HUDEP-2 (cell line): ENCODE data around the gene ALX3.
"Not testable (repeated sequence)": the region's sequence is repeated elsewhere in the genome, so short reads cannot be mapped to it uniquely, and the experiment has no call there.

ENCODE experiments used
- DNase-seq, 76 experiments: peaks; one replicate each; lab custom pipeline; 2025; ENCODE audit not compliant: unreplicated experiment in 76 of 76; lab: John Stamatoyannopoulos, UW

Gene ALX3

GRCh38 chr1:110089561-110090275 lies 19.2 kb upstream of the ALX3 start:
- DNase-seq = no peak

DNA sequence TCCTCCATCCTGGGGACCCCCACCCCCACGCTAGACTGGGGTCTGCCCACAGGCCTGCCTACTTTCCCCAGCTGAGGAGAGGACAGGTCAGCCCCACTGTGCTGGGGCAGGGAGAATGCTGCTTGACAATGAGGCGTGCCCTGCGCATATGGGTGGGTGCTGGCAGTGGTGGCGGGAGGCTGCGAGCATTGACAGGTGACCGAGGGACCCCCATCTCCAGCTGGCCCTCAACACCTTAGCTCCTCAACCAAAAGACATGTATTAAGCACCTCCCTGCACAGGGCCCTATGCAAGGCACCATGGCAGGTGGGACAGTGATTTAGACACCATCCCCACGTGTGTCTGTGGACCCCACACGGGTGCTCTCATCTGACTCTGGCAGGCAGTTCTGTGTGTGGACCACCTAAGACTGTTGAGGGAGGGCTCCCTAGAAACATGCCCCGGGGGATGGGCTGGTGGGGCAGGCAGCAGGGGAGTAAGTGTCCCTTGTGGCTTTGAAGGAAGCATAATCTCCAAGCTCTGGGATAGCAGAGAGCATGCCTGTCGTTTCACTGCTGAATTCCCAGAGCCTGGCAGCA lies 18.4 kb upstream of the ALX3 start:
- no peak for DNase-seq

GRCh38 chr1:110087812-110088738 lies 17.6 kb upstream of the ALX3 start:
- DNase-seq = peak in 39 of 76 experiments; percentile 2 to 65 (median 31)

- DNase-seq = no peak
Measured at GRCh38 chr1:110086961-110087360, 16.5 kb upstream of the ALX3 start.

DNA sequence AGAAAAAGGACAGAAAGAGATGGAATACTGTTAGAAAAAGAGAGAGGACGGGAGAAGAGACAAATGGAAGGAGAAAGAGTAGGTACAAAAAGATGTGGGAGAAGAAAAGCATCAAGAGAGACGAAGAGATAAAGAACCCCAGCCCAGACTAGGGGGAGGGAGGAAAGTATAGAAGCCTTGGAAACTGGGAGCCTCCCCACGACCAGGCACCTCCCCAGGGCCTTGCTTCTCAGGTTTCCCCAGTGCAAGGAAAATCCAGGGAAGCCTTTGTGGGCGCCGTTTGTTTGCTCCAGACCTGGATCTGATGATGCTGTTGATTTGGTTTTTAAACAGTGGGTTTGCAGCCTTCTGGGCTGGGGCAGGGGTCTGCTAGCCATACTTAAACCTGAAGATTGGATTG lies 15.2 kb upstream of the ALX3 start:
- DNase-seq = no peak

DNA sequence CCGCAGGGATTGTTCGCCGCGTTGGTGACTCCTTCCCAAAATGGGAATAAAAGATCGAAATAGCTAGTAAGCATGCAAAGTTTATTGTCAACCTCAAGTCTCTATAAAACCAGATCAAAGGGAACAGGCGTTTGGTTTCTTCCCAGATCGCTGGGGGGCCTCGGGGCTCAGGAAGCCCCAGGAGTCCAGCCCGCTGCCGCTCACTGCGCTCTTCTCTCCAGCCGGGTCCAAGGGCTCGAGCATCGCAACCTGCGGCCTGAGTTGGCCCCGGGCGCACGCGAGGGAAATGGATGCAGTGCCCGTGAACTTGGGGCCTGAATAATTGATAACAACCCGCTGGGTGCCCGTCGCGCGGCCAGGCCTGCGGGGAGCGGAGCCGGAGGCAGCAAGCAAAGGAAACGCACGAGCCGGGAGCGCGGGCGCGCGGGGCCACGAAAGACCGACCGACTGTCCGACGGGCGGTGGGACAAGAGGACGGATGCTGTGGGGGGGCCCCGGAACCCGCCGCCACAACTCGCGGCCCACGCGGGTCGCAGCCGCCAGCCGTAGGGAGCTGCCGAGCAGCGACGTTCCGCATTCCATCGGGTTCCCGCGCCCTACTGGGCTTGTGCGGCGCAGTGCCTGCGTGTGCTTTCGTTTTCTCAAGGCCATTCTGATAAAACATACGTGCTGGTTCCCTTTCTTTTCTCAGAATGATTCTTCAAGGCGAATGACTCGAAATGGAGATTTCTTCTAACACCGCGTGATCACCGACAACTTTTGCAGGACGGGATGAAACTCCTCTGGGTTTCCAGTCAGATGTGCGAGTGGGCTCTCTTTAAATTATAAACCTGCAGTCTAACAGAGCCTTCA lies 14.0 kb upstream of the ALX3 start:
- no peak for DNase-seq

GRCh38 chr1:110083866-110084226 lies 13.4 kb upstream of the ALX3 start:
- DNase-seq = no peak

- no peak for DNase-seq
Measured at GRCh38 chr1:110083061-110083865, 12.8 kb upstream of the ALX3 start.

DNA sequence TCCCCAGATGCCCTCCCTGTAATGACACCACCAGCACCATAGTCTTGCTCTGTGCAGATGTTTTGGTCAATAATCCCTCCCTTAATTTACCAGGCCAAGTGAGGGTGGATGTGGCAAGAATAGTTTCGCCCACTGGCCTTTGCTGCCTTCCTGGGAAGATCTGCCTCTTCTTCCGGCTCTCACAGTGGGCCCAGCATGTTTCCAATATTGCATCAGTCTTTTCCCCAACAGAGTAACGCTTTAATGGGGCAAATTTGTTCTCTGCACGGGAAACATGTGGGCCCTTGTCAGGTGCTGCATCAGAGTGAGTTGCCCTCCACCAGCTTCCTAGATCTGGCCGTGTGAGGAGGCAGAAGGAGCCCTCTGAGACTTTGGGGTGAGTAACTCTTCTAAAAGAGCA lies 12.0 kb upstream of the ALX3 start:
- no peak for DNase-seq

- no peak for DNase-seq
Measured at GRCh38 chr1:110081061-110081460, 10.6 kb upstream of the ALX3 start.

- DNase-seq = not testable (repeated sequence)
Measured at GRCh38 chr1:110079995-110080394, 9.5 kb upstream of the ALX3 start.

DNA sequence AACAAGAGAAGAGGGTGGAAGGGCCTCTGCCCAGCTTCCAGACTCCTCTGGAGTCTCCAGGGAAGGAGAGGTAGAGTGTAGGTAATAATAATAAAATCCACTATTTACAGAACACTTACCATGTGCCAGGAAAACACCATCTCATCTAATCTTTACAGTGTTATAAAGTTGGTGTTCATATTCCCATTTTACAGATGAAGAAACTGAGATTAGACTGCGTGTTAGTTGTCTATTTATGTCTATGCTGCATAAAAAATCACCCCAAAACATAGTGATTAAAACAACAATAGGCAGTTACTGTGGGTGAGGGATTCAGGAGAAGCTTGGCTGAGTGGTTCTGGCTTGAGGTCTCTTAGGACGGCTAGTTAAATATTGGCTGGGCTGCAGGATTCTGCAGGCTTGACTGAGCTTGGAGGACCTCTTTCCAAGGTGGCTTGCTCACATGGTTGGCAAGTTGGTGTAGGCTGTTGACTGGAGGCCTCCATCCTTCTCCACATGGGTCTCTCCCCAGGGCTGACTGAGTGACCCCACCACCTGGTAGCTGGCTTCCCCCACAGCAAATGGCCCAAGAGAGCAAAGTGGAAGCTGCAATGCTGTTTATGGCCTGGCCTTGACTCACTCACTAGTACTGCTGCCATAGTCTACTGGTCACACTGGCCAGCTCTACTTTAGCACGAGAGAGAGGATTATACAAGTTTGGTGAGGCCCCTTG lies 6.5 kb upstream of the ALX3 start:
- no peak for DNase-seq

DNA sequence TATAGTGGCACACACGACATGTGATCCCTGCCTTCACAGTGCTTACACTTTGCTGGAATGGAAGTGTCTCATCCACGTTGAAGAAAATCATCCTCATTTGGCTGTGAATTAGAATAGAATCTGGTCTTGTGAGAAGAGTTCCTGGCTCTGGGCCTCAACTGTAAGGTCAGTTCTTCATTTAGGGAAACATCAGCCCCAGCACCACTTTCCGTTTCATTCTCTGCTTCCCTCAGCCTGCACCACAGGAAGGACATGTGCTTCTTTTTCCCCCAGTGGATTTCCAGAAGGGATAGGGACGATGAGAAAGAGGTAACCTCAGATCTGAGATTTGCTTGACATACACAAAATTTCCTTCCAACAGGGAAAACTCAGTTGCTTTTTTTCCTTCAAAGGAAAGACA lies 3.7 kb upstream of the ALX3 start:
- DNase-seq = no peak

DNA sequence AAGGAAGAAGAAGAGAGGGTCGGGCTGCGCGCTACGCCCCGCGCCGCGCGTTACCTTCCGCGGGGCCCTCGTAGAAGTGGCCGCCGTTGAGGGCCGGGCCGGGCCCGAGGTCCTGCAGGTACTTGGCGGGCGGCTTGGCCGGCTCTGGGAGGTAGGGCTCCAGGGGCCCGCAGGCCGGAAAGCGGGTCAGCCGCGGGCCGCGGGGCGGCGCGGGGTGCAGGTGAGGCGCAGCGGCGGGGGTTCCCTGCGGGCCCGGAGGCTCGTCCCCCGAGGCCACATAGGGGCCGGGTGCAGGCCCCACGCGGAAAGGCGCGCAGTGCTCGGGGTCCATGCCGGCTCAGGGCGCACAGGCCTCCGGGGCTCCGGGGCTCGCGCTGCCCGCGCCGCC lies 196 bp downstream of the ALX3 start:
- no peak for DNase-seq

DNA sequence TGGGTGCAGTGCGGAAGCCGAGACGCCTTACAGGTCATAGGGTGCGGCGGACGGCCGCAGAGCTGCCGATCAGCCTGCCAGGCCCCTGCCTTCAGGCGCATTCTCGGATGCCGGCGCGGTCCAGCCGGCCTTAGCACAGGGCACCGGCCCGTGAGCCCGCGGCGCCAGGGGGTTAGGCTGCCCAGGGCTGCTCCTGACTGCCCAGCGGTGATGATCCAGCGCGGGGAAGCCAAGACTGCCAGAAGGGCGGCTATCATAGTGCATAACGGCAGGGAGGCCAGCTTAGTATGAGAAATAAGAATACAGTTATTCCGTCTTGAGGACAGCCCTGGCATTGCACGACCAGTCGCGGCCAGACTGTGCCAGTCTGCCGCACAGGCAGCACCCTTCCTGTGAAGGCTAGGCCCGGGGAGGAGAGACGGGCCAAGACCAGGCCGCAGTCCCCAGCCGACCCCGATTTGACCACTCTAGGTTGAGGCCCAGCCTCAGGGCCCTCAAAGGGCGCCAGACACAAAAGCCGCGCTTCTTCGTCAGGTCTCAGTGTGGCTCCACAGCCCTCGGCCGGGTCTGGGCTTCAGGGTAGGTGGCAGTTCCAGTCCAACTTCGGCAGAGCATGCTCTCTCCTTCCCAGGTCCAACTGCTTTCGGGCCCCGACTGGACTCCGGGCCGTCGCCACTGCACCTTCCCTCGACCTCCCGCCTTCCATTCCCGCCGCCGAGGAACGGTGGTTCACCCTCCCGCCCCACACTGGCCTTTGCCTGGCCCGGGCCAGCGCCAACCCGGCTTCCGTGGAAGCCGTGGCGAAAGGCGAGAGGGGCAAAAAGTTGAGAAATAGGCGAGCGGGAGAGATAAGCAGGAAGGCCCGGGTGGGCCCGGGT lies 829 bp downstream of the ALX3 start:
- DNase-seq = peak in 1 of 76 experiments; percentile 15

GRCh38 chr1:110068646-110069403 lies 1.6 kb downstream of the ALX3 start:
- DNase-seq = peak in 7 of 76 experiments; percentile 8 to 45 (median 23)

GRCh38 chr1:110067893-110068645 lies 2.4 kb downstream of the ALX3 start:
- peak in 2 of 76 experiments; percentile 5 to 28 for DNase-seq
